NCI-H226 (cell line): ENCODE measurements around the gene IL1RL2.

Source experiments
- DNase-seq: peaks from one replicate; pipeline ENCODE4 v3.0.0-alpha.2; 2015

Gene IL1RL2

GRCh38 chr2:102269200-102269524 is 82.3 kb downstream of the IL1RL2 start:
- DNase-seq, result no peak

GRCh38 chr2:102271844-102272243 is 85.0 kb downstream of the IL1RL2 start:
- DNase-seq, result no peak

GRCh38 chr2:102273619-102274211 is 86.9 kb downstream of the IL1RL2 start:
- no peak for DNase-seq

- DNase-seq, result no peak
Measured at GRCh38 chr2:102276549-102277201, 89.9 kb downstream of the IL1RL2 start.

GRCh38 chr2:102277202-102277700 is 90.4 kb downstream of the IL1RL2 start:
- no peak for DNase-seq

GRCh38 chr2:102278720-102279390 is 92.0 kb downstream of the IL1RL2 start:
- DNase-seq, result no peak

GRCh38 chr2:102279391-102279735 is 92.5 kb downstream of the IL1RL2 start:
- no peak for DNase-seq

GRCh38 chr2:102282678-102283091 is 95.9 kb downstream of the IL1RL2 start:
- no peak for DNase-seq

- no peak for DNase-seq
Measured at GRCh38 chr2:102283996-102284395, 97.2 kb downstream of the IL1RL2 start.

GRCh38 chr2:102284611-102285010 is 97.8 kb downstream of the IL1RL2 start:
- peak; percentile 71 for DNase-seq

GRCh38 chr2:102285368-102285767 is 98.5 kb downstream of the IL1RL2 start:
- DNase-seq, result peak; percentile 62

- DNase-seq, result peak; percentile 66
Measured at GRCh38 chr2:102286041-102286440, 99.2 kb downstream of the IL1RL2 start.

- DNase-seq, result no peak
Measured at GRCh38 chr2:102289129-102289528, 102.3 kb downstream of the IL1RL2 start.
